HepG2 (cell line): ENCODE measurements around the gene MFN2. TPM values are rescaled to one million over a fixed set of nuclear protein-coding genes. Genes with fewer than 3 reads are reported as not detected.

ENCODE experiments used
- ATAC-seq: fragments of 200-7000 bp; cut with Tn5 transposase; 3 replicates; pipeline ENCODE4 v1.9.1; 2020; ENCODE audit warnings: mild to moderate bottlenecking, moderate library complexity
- BruUV-seq: library from RNA; stranded (reverse); fragments of 400-500 nt; replicated peaks from 2 replicates; lab custom pipeline; 2021; lab: Mats Ljungman, UMichigan
- CTCF ChIA-PET: fragments of 300-600 bp; formaldehyde crosslinking; extraction: SDS; loops from one replicate; lab custom pipeline; 2021; ENCODE audit warnings: low total read pairs, inconsistent platforms, low intra/inter-chr PET ratio; lab: Yijun Ruan, JAX
- POLR2A ChIA-PET: fragments of 350-600 bp; sonication (Branson Sonifier 250); formaldehyde crosslinking; loops from one replicate; lab custom pipeline; 2020; ENCODE audit warnings: antibody characterized with exemption, inconsistent platforms; lab: Yijun Ruan, JAX
- DNase-seq: peaks from one replicate; pipeline ENCODE4 v3.0.0-alpha.2; 2015; ENCODE audit warnings: low spot score
- FAIRE-seq: peaks from 3 replicates; lab custom pipeline; 2011; peaks lifted over from hg19 to GRCh38; lab: Jason Lieb, UNC
- H2AFZ ChIP-seq: one replicate; pipeline ENCODE4 v1.6.1; 2011; ENCODE audit warnings: low read length, inconsistent platforms
- H3K27ac ChIP-seq: fragments of 300-600 bp; 3 replicates; pipeline ENCODE4 v1.8.0; 2011; ENCODE audit warnings: mixed run types, mild to moderate bottlenecking, mixed read lengths, low read length, inconsistent platforms; ENCODE audit not compliant: insufficient read depth; ENCODE audit errors: extremely low read length
- H3K27me3 ChIP-seq, 2 experiments: fragments of 200-600 bp in 1 of 2; 2 replicates in 1 of 2; 3 replicates in 1 of 2; pipeline versions ENCODE4 v1.6.0 to v1.8.0; 2011; ENCODE audit warnings: low read length in 2 of 2, mild to moderate bottlenecking in 2 of 2, moderate library complexity in 2 of 2, inconsistent platforms in 1 of 2; ENCODE audit not compliant: insufficient read depth in 2 of 2, control insufficient read depth in 1 of 2
- H3K36me3 ChIP-seq, 2 experiments: fragments of 200-600 bp in 1 of 2; replicated peaks in 1 of 2; 2 replicates in 1 of 2; 3 replicates in 1 of 2; pipeline versions ENCODE4 v1.5.1 to v1.8.0; 2011; ENCODE audit warnings: low read length in 2 of 2, inconsistent platforms in 1 of 2; ENCODE audit not compliant: insufficient read depth in 2 of 2, control insufficient read depth in 1 of 2
- H3K4me1 ChIP-seq: 2 replicates; pipeline ENCODE4 v1.5.1; 2012; ENCODE audit warnings: low read length, inconsistent platforms; ENCODE audit not compliant: insufficient read depth
- H3K4me2 ChIP-seq: 2 replicates; pipeline ENCODE4 v1.6.0; 2011; ENCODE audit warnings: low read depth, low read length, inconsistent platforms
- H3K4me3 ChIP-seq, 3 experiments: fragments of 200-600 bp in 1 of 3; sonication (generic), shearing (Covaris generic) in 1 of 3; replicated peaks in 1 of 3; 2 replicates each; pipeline ENCODE4 v1.5.1; 2011 to 2016; ENCODE audit warnings: low read length in 3 of 3, inconsistent platforms in 2 of 3, low read depth in 2 of 3, mild to moderate bottlenecking in 2 of 3, control low read depth in 1 of 3, mixed read lengths in 1 of 3; ENCODE audit not compliant: insufficient read depth in 1 of 3
- H3K79me2 ChIP-seq: one replicate; pipeline ENCODE4 v1.6.1; 2011; ENCODE audit warnings: low read length, inconsistent platforms; ENCODE audit not compliant: insufficient read depth
- H3K9ac ChIP-seq: 2 replicates; pipeline ENCODE4 v1.6.0; 2011; ENCODE audit warnings: mild to moderate bottlenecking, low read depth, low read length, inconsistent platforms; ENCODE audit not compliant: insufficient read depth
- H3K9me3 ChIP-seq: 2 replicates; pipeline ENCODE4 v1.5.1; 2012; ENCODE audit warnings: mild to moderate bottlenecking, low read length
- H4K20me1 ChIP-seq: 2 replicates; pipeline ENCODE4 v1.6.0; 2011; ENCODE audit warnings: inconsistent platforms, mild to moderate bottlenecking, low read length, moderate library complexity; ENCODE audit not compliant: insufficient read depth
- ATF7-NPFF ChIP-seq: sonication (generic); formaldehyde crosslinking; IDR thresholded peaks from 2 replicates; pipeline ENCODE4 v1.8.1; 2023; ENCODE audit warnings: mild to moderate bottlenecking, low read depth, missing genetic modification reagents, moderate library complexity
- BORCS8-MEF2B ChIP-seq: sonication (generic); formaldehyde crosslinking; IDR thresholded peaks from 2 replicates; pipeline ENCODE4 v1.8.0; 2022; ENCODE audit warnings: mild to moderate bottlenecking, missing genetic modification reagents
- CREB1 ChIP-seq, 2 experiments: fragments of 450-650 bp in 1 of 2; IDR thresholded peaks; 2 replicates each; pipeline ENCODE4 v1.6.1; 2016 to 2017; ENCODE audit warnings: control low read depth in 1 of 2, mild to moderate bottlenecking in 1 of 2, missing compliant biosample characterization in 1 of 2, missing genetic modification characterization in 1 of 2
- EED ChIP-seq: sonication (generic); formaldehyde crosslinking; IDR thresholded peaks from 2 replicates; pipeline ENCODE4 v1.5.0; 2020; ENCODE audit warnings: mild to moderate bottlenecking, missing genetic modification reagents
- MYC ChIP-seq: sonication (generic); formaldehyde crosslinking; IDR thresholded peaks from 2 replicates; pipeline ENCODE4 v1.9.0; 2021; ENCODE audit warnings: missing genetic modification reagents, borderline replicate concordance
- ZFP36L2 ChIP-seq: sonication (generic); formaldehyde crosslinking; IDR thresholded peaks from 2 replicates; pipeline ENCODE4 v1.4.0; 2020; ENCODE audit warnings: missing genetic modification reagents
- ZFP82 ChIP-seq: sonication (generic); formaldehyde crosslinking; IDR thresholded peaks from 2 replicates; pipeline ENCODE4 v1.5.1; 2020; ENCODE audit warnings: mild to moderate bottlenecking, missing genetic modification reagents, borderline replicate concordance
- ZNF333 ChIP-seq: sonication (generic); formaldehyde crosslinking; IDR thresholded peaks from 2 replicates; pipeline ENCODE4 v1.4.0; 2020; ENCODE audit warnings: mild to moderate bottlenecking, missing genetic modification reagents, borderline replicate concordance
- ZNF337 ChIP-seq: sonication (generic); formaldehyde crosslinking; IDR thresholded peaks from 2 replicates; pipeline ENCODE4 v1.5.1; 2020; ENCODE audit warnings: missing genetic modification reagents, low read depth, mild to moderate bottlenecking, borderline replicate concordance
- ZNF780A ChIP-seq: sonication (generic); formaldehyde crosslinking; IDR thresholded peaks from 2 replicates; pipeline ENCODE4 v1.8.0; 2022; ENCODE audit warnings: mild to moderate bottlenecking, missing genetic modification reagents, moderate library complexity
- WGBS: methylation state at CpG from one replicate; pipeline ENCODE4 v1.1.6; 2017; ENCODE audit warnings: low lambda C conversion rate; 5-methylcytosine and 5-hydroxymethylcytosine counted together
- in situ Hi-C: cut with HindIII; loops from 2 replicates; pipeline ENCODE4 v1.10.0; 2017; ENCODE audit warnings: low pct_unique_long_range_greater_than_20kb; ENCODE audit not compliant: extremely low pct_ligation_motif_present
- intact Hi-C: fragments of 100-400 bp; cut with micrococcal nuclease; formaldehyde crosslinking; loops from one replicate; pipeline ENCODE4 v1.10.0; 2022; ENCODE audit not compliant: unreplicated experiment
- polyA plus RNA-seq, 8 experiments: library from polyadenylated mRNA; depleted of rRNA in 3 of 8; stranded (reverse) in 7 of 8; unstranded in 1 of 8; fragments of >200 nt; fragmentation: Illumina TruSeq in 4 of 8; extraction: Trizol in 4 of 8; gene quantifications; 2 replicates each; pipeline versions ENCODE4 v1.2.1 to v1.2.3, GENCODE V29; 2011 to 2016; ENCODE audit warnings: low read depth in 4 of 8, missing spikeins in 1 of 8, mixed read lengths in 1 of 8; ENCODE audit not compliant: insufficient read depth in 1 of 8
- total RNA-seq, 5 experiments: library from RNA; depleted of rRNA; stranded (reverse); fragments of >200 nt; fragmentation: Illumina TruSeq; extraction: Trizol; gene quantifications; 2 replicates each; pipeline ENCODE4 v1.2.3, GENCODE V29; 2016; ENCODE audit warnings: low read depth in 1 of 5

MFN2 gene
- total and polyA plus RNA-seq, 2 of the 13 experiments (the other 11 are each of a cell fraction or from before 2014, with no cell fraction given), result 38.7 to 60.9 TPM

DNA sequence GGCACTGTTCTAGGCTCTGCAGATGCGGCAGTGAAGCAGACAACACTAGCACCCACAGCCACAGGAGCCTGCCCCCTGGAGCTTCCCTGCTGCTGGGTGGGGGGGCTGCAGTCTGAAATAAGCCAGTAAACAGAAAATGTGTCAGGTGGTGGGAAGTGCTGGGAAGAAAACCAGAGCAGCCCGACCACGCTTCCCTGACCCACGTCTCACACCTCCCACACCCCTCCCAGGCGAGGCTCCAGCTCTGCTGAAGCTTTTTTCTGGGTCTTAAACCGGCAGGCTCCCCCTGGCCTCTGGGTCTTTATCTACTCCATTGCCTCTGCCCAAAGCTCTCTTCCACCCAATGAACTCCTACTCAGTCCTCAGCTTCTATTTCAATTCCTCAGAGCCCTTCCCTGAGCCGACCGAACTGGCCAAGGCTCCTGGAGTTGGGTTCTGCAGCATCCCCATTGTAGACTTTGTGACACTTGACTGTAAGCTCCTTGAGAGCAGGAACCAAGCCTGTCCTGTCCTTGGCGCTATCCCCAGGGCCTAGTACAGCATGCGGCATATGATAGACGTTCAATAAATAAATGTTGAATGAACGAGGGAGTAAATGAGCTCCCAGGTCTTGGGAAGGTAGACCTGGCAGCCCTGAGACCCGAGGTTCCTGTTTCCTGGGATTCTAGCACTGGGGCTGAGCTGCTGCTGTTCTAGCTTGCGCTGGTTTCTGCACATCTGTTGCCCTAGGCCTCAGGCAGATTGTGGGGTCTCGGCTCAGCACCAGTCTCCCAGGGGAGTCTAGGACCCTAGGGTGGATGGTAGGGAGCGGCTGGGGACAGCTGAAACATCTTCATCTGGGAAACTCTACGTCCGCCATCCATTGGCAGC is 57.5 kb downstream of the MFN2 start:
- Histone ChIP-seq H3K9ac (no peak overlapping the region), H3K36me3 (no peaks in the 10 kb centered on the region), H2AFZ (no peak overlapping the region), H3K4me1 (peaks cover 25% of the 10 kb centered on the region), H3K27ac (no peak overlapping the region), H3K4me2 (no peak overlapping the region), H3K79me2 (no peaks in the 10 kb centered on the region)
- 59% methylated on average over 13 of the region's 18 CpGs for WGBS
- no peak for FAIRE-seq
- ChIA-PET POLR2A (interaction anchor here (0.7 kb wide), 1 partner anchor 19 kb away, joined by 3 read pairs; the partner anchor contains the start of gene MIIP), CTCF (no interaction called here)
- DNase-seq, result no peak
- ATAC-seq, result no peak
- intact Hi-C loops, result no loop called here
- in situ Hi-C loops, result no loop called here
- BruUV-seq, result no TSS peak
- no peak for TF ChIP-seq ZFP82 (CRISPR knock-in tag)
- no peak for TF ChIP-seq BORCS8-MEF2B
- no peak for TF ChIP-seq MYC
- no peak for TF ChIP-seq ZNF333 (CRISPR knock-in tag)
- TF ChIP-seq ZNF780A, result no peak
- TF ChIP-seq EED, result no peak
- TF ChIP-seq CREB1 (IDR thresholded peaks at IDR 0.05), result no peak
- no peak for TF ChIP-seq CREB1 (CRISPR knock-in tag; IDR thresholded peaks at IDR 0.05)
- TF ChIP-seq ATF7-NPFF (CRISPR knock-in tag), result no peak
- TF ChIP-seq ZNF337, result no peak
- no peak for TF ChIP-seq ZFP36L2 (CRISPR knock-in tag)
- TF ChIP-seq, all 625 proteins: peak for 0
- peaks cover 2 to 11% of the 10 kb centered on the region in 2 experiments; a peak in 2 of 5 replicates for H3K27me3 ChIP-seq
- no peaks in the 10 kb centered on the region for H4K20me1 ChIP-seq
- H3K4me3 ChIP-seq, result no peak overlapping the region
- H3K9me3 ChIP-seq, result no peaks in the 10 kb centered on the region
